GM18505 (cell line): ENCODE results near the gene EIF1AD.
"Not testable (repeated sequence)": the region's sequence is repeated elsewhere in the genome, so short reads cannot be mapped to it uniquely, and the experiment has no call there.

Experiments used
- ATAC-seq: cut with Tn5 transposase; IDR thresholded peaks from one replicate; pipeline ENCODE4 v1.9.1; 2021; ENCODE audit not compliant: unreplicated experiment
- POLR2A ChIP-seq: IDR thresholded peaks from 4 replicates; pipeline ENCODE4 v1.6.1; 2011; ENCODE audit warnings: borderline replicate concordance; ENCODE audit not compliant: insufficient read depth, insufficient read length; ENCODE audit errors: extremely low read depth

Gene EIF1AD

DNA sequence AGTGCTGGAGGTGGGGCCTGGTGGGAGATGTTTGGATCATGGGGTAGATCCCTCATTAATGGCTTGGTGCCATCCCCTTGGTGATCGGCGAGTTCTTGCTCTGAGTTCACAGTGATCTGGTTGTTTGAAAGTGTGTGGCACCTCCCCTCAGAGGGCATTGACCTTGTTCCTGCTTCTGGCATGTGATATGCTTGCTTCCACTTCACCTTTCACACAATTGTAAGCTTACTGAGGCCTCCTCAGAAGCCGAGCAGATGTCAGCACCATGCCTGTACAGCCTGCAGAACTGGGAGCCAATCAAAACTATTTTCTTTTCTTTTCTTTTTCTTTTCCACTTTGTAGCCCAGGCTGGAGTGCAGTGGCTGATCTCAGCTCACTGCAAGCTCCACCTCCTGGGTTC is 35.4 kb upstream of the EIF1AD start:
- no peak for TF ChIP-seq POLR2A
- no peak for ATAC-seq

GRCh38 chr11:66036334-66036710 is 34.4 kb upstream of the EIF1AD start:
- ATAC-seq: no peak
- no peak for TF ChIP-seq POLR2A

GRCh38 chr11:66035653-66036333 is 33.8 kb upstream of the EIF1AD start:
- no peak for TF ChIP-seq POLR2A
- no peak for ATAC-seq

GRCh38 chr11:66032957-66033735 is 31.2 kb upstream of the EIF1AD start:
- no peak for TF ChIP-seq POLR2A
- ATAC-seq: no peak

DNA sequence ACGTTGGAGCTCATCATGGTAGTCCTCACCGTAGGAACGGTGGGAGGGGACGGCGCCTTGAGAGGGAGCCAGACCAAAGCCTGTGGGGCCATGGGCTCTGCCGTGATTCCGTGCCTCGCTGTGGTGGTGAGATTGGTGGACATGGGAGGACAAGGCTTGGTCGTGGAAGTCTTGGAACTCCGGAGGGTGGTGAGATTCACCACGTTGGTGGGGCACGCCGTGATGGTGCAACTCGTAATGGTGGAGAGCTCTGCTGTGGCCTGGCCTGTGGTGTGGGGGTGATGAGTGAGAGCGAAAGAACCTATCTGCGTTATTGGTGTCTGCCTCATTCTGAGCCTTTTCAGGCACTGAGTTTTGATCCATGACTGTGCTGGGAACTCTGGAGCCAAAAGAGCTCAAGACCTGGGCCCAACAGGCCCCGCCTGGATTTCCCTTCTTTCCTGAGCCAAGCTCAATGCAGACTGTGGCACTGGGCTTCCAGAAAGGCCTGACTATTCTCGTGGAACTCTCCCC is 24.1 kb upstream of the EIF1AD start, which contains the start of gene CATSPER1:
TSS of gene CATSPER1 (minus strand) at position 463 of the 513 bp plus-strand sequence. CDS start at position 363, 100 bp downstream.
- no peak for ATAC-seq
- no peak for TF ChIP-seq POLR2A

- ATAC-seq: not testable (repeated sequence)
Observed at GRCh38 chr11:66023186-66023440, 21.2 kb upstream of the EIF1AD start.

DNA sequence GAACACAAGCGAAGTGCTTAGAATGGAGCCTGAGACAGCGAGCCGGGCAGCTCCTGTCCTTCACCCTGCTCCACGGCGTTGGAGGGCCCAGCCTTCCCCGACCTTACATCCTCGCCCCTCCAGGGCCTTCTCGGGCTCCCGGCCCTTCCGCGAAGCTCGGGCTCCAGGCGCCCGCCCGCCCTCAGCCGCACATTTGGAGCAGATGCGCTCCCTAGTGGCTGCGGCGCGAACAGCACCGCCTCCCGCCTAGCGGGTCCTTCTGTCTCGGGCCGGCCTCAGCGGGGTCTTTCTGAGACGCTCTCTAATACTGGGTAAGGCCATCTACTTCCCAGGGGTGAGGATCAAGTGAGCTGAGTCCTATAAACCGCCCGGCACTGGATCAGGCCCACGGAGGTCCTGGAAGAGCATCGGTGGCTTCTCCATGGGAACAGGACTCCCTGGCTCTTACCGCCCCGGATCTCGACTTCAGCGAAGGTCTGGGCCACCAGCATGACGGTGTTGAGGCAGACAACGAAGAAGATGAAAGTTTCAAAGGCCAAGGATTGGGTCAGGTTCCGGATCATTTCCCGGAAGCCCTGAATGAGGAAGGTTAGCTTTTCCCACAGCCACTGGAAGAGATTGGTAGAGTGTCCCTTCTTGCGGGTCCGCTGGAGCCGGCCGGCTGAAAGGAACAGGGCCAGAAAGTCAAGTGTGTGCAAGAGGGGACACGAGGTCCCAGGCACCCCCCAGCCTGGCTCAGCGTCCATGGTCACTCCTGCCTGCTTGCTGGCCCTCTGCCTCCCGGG is 20.6 kb upstream of the EIF1AD start:
- no peak for ATAC-seq
- no peak for TF ChIP-seq POLR2A

DNA sequence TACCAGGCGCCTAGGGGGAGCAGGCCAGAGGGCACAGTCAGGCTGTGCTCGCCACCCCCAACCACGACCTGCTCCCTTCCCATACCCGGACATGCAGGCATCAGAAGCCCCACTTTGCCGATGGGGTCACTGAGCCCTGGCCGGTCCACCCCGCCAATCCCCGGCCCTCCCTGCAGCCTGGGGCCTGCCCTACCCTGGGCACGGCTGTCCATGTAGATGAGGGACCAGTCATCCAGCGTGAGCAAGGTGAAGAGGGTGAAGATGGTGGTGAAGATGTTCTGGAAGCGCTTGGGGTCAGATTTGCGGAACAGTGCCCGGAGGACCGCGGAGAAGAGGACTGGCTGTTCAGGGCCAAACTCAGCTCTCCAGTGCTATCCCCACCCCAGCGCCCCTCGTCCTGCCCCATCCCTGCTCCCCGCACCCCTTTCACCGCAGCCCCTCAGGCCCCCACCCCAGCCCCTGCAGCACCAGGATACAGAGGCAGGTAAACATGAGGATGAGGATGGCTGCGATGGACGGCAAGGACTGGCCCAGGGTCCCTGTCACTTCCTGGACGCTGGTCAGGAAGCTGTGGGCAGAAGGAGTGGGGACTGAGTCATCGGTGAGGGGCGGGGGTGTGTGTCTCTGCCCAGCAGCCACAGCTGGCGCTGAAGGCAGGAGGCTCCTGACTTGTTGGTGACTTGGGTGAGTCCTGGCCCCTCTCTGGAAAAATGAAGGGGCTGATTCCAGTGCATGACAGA is 18.8 kb upstream of the EIF1AD start:
- no peak for TF ChIP-seq POLR2A
- ATAC-seq: no peak

DNA sequence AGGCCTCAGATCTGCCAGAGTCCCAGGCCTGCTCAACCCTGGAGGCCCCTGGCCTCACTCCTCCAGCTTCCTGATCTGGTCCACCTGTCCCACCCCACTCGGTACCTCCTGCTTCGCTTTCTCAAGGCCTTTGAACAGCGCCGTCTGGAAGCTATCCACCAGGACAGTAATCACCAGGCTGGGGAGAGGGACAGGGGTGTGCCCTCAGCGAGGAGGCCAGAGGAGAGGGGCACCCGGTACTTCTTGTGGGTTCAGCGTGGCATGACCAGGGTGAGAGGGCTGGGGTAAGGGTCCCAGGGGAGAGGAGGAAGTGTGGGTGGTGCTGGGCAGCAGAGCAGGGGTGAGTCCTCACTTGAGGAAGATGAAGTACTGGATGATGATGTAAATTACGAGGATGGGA is 18.3 kb upstream of the EIF1AD start:
- ATAC-seq: no peak
- TF ChIP-seq POLR2A: no peak

DNA sequence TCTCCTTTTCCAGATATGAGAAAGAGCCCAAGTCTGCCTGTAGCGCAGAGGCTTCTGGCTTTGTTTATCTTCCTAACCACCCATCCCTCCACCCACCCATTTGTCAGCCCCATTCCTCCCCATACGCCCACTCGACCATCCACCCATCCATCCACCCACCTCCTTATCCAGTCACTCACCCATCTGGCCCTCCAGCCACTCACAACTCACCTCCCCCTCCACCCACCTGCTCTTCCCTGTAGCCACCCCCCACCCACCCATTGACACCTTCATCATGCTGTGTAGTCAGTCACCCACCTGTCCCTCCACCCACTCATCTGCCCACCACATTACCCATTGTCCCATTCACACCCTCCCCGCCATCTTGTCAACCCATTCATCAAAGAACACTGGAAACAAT is 15.4 kb upstream of the EIF1AD start:
- no peak for TF ChIP-seq POLR2A

GRCh38 chr11:66016793-66017177 is 14.8 kb upstream of the EIF1AD start:
- TF ChIP-seq POLR2A: no peak
- ATAC-seq: no peak

More for the DNA sequence above, 15.4 kb upstream of the EIF1AD start:
- no peak for ATAC-seq

DNA sequence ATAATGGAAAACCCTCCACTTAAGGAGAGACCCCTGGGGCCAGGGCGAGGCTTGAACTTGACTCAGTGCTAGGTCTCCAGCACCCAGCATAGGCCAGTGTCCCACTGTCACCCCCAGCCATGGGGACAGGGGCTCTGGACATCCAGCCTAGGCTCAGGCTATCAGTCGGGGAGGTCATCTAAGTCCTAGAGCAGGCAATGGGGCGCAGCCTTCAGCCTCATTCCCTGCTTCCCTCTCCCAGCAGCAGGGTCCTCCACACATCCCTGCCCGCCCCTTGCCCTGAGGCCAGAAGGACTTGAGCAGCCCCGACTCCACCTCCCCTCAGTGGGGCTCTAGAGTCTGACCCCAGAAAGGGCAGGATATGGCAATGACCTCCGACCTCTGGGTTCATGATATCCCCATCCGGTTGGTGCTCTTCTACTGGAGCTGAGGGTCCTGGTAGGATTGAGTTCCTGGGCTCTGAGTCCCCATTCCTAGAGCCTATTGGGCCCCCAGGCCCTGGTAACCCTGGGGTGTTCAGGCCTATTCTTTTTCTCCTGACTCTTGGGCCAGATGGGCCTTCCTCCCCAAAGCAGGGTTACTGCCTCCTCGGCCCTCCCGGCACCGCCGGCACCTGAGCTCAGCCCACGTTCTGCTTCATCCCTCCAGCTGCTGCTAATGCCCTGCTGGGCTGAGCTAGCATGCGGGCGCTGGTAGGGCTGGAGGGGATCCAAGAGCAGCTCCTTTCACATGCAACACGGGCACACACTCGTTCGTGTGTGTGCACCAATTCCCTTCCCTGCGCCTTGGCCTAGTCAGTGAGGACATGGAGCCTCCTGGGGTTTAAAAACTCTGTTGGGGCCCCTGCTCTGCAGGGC is 14.2 kb upstream of the EIF1AD start:
- ATAC-seq: no peak

More for the DNA sequence above, 14.2 kb upstream of the EIF1AD start:
- TF ChIP-seq POLR2A: no peak
